Stimulated activated CD8-positive, alpha-beta memory T cell treated with anti-CD3 and anti-CD28 coated beads, Interleukin-2, amount 100 ng/mL, for 1 hour (primary cell): Measurements from ENCODE around the gene IL17RE.
A peak's percentile ranks its signal among the peaks of the same experiment; 100 is the strongest.

ENCODE experiments used
- DNase-seq, 2 donors: peaks; one replicate each; pipeline ENCODE4 v3.0.0-alpha.2; 2020; ENCODE audit warnings: low read depth in 2 of 2

IL17RE gene

DNA sequence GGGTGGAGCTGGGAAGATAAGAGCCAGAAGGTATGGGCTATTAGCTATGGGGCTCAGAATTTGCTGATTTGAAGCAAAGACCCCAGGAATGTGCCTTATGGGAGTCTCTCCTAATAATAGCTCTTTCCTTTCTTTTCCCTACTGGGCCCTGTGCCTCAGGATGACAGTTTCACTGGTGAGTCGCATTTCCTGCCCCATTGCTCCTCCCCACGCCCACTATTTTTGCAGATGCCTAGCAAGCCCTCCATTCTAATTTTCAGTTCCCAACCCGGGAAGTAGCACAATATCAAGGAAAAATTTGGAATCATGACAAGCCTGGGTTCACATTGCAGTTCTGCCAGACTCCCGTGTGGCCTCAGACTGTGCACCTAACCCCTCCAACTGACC, 583 bp downstream of the IL17RE start:
- no peak for DNase-seq

GRCh38 chr3:9903904-9904303, 1.3 kb downstream of the IL17RE start:
- DNase-seq, result no peak

GRCh38 chr3:9906480-9906879, 3.8 kb downstream of the IL17RE start:
- DNase-seq, result no peak

- no peak for DNase-seq
Measured at GRCh38 chr3:9908286-9908685, 5.6 kb downstream of the IL17RE start.

DNA sequence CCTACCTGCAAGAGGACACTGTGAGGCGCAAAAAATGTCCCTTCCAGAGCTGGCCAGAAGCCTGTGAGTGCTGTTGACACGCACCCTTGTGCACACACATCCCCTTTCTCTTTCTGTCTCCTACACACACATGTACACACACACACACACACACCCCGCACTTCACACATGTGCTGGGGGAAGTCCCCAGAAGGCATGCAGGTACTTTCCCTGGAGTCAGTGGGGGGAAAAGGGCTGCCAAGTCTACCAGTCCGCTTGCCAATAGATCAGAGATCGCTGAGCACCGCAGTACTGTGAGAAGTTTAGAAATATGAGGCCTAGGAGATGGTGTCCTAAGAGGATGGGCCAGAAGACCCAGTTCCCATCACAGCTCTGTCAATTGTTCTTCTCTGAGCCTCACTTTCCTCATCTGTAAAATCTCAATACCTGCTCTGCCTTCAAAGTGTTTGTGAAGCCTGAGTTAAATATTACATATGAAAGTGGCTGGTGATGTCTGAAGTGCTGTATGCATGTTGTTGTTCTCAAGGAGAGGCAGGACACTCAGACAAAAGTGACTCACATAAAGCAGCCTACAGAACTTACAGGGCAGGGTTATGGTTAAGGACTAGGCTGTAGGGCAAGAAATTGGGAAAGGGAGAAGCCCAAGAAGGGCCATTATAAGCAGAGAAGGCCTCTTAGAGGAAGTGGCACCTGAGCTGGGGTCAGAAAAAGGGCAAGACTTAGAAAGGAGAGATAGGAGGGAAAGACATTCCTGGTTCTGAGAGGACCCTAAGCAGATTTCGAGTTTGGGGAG, 6.8 kb downstream of the IL17RE start:
- no peak for DNase-seq

GRCh38 chr3:9911863-9912262, 9.2 kb downstream of the IL17RE start:
- no peak for DNase-seq

GRCh38 chr3:9912294-9912935, 9.8 kb downstream of the IL17RE start:
- no peak for DNase-seq

GRCh38 chr3:9913601-9914000, 11.0 kb downstream of the IL17RE start:
- DNase-seq, result no peak

DNA sequence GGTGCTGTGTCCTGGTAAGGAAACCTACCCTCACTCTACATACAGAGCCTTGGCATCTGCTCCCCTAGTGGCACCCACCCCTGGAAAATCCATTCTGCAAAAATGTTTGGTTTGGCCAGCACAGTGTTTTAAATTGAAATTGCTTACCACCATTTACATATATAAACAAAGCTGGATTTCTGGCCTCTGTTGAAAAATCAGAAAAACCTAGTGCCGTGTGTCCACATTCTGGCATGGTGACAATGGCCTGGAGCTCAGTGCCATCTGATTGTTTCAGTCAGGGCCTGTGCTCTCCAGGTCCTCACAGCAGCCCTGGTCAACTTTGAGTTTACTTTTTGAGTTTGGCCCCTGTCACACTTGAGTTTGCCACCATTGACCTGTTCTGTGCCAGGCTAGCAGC, 11.4 kb downstream of the IL17RE start:
- no peak for DNase-seq

DNA sequence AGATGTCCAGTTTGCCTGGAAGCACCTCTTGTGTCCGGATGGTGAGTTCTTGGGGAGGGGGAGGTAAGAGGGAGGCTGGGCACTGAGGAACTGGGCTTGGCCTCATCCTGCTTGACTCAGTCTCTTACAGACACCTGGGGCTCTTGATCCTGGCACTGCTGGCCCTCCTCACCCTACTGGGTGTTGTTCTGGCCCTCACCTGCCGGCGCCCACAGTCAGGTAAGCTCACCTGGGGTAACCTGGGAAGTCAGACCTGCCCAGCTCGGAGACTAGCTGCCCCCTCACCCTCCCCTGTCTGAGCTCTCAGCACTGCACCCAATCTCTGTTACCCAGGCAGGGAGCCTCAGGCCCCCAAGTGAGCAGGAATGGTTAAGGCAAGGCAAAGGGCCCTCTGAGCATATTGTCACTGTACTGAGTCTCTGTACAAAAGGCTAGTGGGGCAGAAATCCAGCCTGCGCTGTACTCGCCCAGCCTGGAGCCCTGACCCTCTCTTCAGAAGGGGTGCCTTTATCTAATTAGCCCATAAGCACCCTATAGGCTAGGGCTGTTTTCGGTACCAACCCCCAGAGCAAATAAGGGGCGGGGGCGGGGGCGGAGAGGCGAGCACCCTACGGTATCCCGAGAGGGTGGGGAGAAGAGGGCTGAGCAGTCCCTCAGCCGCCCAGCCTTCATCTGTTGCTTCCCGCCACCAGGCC, 12.1 kb downstream of the IL17RE start:
- no peak for DNase-seq

GRCh38 chr3:9915254-9916141, 12.8 kb downstream of the IL17RE start:
- DNase-seq, result no peak

- DNase-seq, result no peak
Measured at GRCh38 chr3:9916346-9916733, 13.7 kb downstream of the IL17RE start.

DNA sequence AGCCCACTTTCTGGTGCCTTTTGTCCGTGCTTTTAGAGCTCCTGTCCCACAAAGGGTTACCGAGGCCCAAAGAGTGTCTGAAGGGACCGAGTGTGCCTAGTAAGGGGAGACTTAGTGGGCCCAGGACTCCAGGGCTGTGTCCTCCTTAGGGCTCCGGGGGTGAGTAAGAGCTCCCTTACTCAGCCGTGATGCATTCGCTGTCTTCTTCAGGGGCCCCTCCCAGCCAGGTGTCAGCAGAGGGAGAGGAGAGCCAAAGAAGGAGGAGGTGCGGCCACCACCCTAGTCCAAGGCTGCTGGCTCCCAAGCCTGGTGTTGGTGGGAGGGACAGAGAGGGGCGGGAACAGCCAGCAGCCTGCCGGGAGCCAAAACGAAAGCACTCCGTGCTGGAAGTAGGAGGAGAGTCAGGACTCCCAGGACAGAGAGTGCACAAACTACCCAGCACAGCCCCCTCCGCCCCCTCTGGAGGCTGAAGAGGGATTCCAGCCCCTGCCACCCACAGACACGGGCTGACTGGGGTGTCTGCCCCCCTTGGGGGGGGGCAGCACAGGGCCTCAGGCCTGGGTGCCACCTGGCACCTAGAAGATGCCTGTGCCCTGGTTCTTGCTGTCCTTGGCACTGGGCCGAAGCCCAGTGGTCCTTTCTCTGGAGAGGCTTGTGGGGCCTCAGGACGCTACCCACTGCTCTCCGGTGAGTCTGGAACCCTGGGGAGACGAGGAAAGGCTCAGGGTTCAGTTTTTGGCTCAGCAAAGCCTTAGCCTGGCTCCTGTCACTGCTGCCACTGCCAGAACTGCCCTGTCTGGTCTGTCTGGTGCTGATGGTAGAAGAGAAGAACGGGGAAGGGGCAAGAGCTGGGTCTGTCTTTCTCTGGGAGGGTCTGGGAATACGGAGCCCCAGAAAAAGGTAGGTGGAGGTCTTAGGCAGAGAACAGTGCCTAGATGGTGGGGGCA, 14.4 kb downstream of the IL17RE start, which contains the start of gene IL17RC:
Gene IL17RC, plus strand, starts transcription at position 365 of the 947 bp plus-strand sequence. Its CDS starts 218 bp downstream, at position 583.
- DNase-seq, result no peak

DNA sequence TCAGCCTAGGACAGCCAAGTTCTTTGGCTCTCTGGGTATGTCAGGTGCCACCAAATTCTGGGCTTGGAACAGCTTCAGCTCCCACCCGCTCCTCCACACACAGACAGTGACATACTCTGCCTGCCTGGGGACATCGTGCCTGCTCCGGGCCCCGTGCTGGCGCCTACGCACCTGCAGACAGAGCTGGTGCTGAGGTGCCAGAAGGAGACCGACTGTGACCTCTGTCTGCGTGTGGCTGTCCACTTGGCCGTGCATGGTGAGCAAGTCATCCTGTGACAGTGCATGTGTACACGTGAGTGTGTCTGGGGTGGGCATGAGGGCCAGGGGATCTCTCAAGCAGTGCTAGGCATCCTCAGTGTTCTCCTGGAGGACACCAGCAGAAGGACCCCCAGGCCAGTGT, 15.2 kb downstream of the IL17RE start:
- no peak for DNase-seq

GRCh38 chr3:9918261-9919038, 15.8 kb downstream of the IL17RE start:
- DNase-seq, result no peak

DNA sequence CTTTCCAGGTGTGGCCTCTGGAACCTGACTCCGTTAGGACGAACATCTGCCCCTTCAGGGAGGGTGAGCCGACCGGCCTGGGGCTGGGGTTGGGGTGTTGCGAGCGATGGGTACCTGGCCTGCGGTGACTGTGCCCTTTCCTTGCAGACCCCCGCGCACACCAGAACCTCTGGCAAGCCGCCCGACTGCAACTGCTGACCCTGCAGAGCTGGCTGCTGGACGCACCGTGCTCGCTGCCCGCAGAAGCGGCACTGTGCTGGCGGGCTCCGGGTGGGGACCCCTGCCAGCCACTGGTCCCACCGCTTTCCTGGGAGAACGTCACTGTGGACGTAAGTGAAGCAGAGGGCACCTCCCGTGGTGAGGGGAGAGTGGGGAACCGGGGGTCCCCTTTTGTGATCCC, 25.5 kb downstream of the IL17RE start:
- no peak for DNase-seq

DNA sequence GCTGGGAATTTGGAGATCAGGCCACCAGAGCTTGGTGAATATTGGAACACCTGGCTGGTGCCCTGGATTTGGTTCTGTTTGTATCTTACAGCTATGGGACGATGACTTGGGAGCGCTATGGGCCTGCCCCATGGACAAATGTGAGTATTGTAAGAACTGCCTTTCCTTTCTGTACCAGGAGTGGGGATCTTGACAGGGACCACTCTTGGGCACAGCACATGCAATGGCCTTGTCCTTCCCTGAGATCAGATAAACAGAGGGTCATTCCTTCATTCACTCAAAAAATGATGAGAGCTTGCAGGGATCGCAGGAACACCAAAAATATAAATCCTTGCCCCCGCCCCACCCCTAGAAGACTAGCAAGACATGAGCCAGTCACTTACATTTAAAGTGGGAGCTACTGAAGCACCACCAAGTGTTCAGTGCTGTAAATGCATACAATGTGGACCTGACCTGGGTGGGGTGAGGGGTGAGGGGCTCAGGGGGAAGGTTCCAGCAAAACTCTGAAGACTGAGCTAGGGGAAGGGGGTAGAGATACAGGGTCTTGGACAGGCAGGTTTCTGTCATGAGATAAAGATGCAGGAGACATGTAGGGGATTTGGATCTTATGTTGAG, 28.3 kb downstream of the IL17RE start:
- no peak for DNase-seq

DNA sequence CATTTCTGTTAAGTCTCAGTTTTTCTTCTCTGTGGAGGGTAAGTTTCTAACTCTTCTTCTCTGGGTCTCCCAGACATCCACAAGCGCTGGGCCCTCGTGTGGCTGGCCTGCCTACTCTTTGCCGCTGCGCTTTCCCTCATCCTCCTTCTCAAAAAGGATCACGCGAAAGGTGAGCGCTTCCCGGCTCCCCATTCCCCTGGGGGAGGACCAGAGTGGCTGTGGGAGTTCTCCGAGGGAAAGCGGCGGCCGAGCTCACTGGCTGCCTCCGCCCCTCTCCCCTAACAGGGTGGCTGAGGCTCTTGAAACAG, 29.8 kb downstream of the IL17RE start:
- no peak for DNase-seq

DNA sequence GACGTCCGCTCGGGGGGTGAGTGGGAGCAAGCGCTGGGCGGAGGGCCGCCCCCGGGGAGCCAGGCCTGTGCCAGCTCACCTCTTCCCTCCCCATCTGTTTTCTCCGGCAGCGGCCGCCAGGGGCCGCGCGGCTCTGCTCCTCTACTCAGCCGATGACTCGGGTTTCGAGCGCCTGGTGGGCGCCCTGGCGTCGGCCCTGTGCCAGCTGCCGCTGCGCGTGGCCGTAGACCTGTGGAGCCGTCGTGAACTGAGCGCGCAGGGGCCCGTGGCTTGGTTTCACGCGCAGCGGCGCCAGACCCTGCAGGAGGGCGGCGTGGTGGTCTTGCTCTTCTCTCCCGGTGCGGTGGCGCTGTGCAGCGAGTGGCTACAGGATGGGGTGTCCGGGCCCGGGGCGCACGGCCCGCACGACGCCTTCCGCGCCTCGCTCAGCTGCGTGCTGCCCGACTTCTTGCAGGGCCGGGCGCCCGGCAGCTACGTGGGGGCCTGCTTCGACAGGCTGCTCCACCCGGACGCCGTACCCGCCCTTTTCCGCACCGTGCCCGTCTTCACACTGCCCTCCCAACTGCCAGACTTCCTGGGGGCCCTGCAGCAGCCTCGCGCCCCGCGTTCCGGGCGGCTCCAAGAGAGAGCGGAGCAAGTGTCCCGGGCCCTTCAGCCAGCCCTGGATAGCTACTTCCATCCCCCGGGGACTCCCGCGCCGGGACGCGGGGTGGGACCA, 30.4 kb downstream of the IL17RE start:
- peak; percentile 68 to 80 for DNase-seq
